Suprapubic skin (tissue), 4 donors: ENCODE data around the gene NHEJ1.

Experiments
- EP300 ChIP-seq: sonication (generic); formaldehyde crosslinking; IDR thresholded peaks from one replicate; pipeline ENCODE4 v1.6.1; 2017; ENCODE audit warnings: antibody characterized with exemption
- POLR2AphosphoS5 ChIP-seq, 3 donors: sonication (generic); formaldehyde crosslinking; IDR thresholded peaks; one replicate each; pipeline ENCODE4 v1.6.1; 2017; ENCODE audit warnings: antibody characterized with exemption in 3 of 3
- TF ChIP-seq, protein P1 (sequence below), 2 donors: fragments of 200-600 bp in 1 of 2; fragments of 450-650 bp in 1 of 2; sonication (generic) in 1 of 2; IDR thresholded peaks; one replicate each; pipeline ENCODE4 v1.5.1; 2016 to 2019; ENCODE audit warnings: antibody characterized with exemption in 2 of 2, mild to moderate bottlenecking in 1 of 2, moderate library complexity in 1 of 2

DNA sequence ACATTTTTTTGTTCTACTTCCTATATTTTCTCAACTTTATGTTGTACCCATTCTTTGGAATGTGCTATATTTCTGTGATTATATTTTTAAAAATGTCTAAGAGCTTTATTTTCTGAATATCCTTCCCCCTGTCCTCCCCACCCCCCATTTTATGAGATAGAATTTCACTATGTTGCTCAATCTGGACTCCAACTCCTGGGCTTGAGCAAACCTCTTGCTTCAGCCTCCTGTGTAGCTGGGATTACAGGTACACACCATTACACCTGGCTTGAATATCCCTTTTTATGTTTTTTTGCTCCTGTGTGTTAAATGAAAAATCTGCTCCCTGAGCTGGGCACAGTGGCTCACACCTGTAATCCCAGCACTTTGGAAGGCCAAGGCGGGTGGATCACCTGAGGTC is 36.8 kb upstream of the NHEJ1 start:
- TF ChIP-seq POLR2AphosphoS5 (IDR thresholded peaks at IDR 0.05) (no peak), EP300 (no peak)
- TF ChIP-seq, protein P1, sequence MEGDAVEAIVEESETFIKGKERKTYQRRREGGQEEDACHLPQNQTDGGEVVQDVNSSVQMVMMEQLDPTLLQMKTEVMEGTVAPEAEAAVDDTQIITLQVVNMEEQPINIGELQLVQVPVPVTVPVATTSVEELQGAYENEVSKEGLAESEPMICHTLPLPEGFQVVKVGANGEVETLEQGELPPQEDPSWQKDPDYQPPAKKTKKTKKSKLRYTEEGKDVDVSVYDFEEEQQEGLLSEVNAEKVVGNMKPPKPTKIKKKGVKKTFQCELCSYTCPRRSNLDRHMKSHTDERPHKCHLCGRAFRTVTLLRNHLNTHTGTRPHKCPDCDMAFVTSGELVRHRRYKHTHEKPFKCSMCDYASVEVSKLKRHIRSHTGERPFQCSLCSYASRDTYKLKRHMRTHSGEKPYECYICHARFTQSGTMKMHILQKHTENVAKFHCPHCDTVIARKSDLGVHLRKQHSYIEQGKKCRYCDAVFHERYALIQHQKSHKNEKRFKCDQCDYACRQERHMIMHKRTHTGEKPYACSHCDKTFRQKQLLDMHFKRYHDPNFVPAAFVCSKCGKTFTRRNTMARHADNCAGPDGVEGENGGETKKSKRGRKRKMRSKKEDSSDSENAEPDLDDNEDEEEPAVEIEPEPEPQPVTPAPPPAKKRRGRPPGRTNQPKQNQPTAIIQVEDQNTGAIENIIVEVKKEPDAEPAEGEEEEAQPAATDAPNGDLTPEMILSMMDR (IDR thresholded peaks at IDR 0.05) = no peak
